Measurements from ENCODE around the gene DUSP3. TPM values are rescaled to one million over a fixed set of nuclear protein-coding genes. Genes with fewer than 3 reads are reported as not detected.

The DUSP3 gene
- total and polyA plus RNA-seq, 2 of the 13 experiments (the other 11 are each of a cell fraction or from before 2014, with no cell fraction given) = 60.0 to 71.5 TPM

DNA sequence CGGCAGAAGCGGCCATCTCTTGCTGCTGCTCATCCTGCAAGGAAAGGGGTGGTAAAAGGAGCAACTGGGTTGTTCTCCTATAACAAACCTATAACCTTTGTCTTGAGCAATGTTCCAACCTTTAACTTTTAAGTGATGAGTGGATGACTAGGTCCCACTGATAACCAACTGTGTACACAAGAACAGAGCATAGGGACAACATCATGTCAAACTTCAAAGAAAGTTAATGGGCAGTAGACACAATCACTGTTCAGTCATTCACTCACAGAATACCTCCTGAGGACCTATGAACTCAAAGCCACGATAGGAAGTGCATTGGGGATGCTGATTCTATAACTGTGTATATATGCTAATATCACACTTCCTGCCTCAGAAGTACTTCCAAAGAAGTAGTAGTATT is 23.1 kb upstream of the DUSP3 start (continued):
- 0 out of 2 replicates have a peak, but pooled peaks have one; percentile 21 for TF ChIP-seq CREB1 (IDR thresholded peaks at IDR 0.05)
- TF ChIP-seq CREB1 (CRISPR knock-in tag; IDR thresholded peaks at IDR 0.05) = peak; percentile 80
- TF ChIP-seq SNAPC4 (CRISPR knock-in tag; IDR thresholded peaks at IDR 0.05) = no peak
- 0 out of 2 replicates have a peak, but pooled peaks have one; percentile 15 for TF ChIP-seq RNF2 (conservative IDR thresholded peaks at IDR 0.05; ENCODE audit: low read depth)
- TF ChIP-seq HNF4G (IDR thresholded peaks at IDR 0.05; ENCODE audit: borderline replicate concordance, low read depth, low read length) = peak; percentile 86
- peak; percentile 69; the same call in 1 of the 2 replicates for TF ChIP-seq HNF4G (CRISPR knock-in tag; IDR thresholded peaks at IDR 0.05; ENCODE audit: borderline replicate concordance, low read depth)
- peak; percentile 81; the same call in 1 of the 2 replicates for TF ChIP-seq HOXD1 (CRISPR knock-in tag; IDR thresholded peaks at IDR 0.05)
- TF ChIP-seq CTCF (CRISPR knock-in tag; IDR thresholded peaks at IDR 0.05) = no peak
- peak; percentile 59; the same call in 1 of the 2 replicates for TF ChIP-seq ZBTB34 (CRISPR knock-in tag; IDR thresholded peaks at IDR 0.05)
- TF ChIP-seq ZKSCAN8 (CRISPR knock-in tag; IDR thresholded peaks at IDR 0.05; ENCODE audit: borderline replicate concordance) = peak; percentile 63; the same call in 1 of the 2 replicates
- peak; percentile 24; the same call in 1 of the 2 replicates for TF ChIP-seq ELF1 (CRISPR knock-in tag; IDR thresholded peaks at IDR 0.05)
- peak; percentile 82 for TF ChIP-seq PHF21A (CRISPR knock-in tag; IDR thresholded peaks at IDR 0.05)
- TF ChIP-seq, protein P1, sequence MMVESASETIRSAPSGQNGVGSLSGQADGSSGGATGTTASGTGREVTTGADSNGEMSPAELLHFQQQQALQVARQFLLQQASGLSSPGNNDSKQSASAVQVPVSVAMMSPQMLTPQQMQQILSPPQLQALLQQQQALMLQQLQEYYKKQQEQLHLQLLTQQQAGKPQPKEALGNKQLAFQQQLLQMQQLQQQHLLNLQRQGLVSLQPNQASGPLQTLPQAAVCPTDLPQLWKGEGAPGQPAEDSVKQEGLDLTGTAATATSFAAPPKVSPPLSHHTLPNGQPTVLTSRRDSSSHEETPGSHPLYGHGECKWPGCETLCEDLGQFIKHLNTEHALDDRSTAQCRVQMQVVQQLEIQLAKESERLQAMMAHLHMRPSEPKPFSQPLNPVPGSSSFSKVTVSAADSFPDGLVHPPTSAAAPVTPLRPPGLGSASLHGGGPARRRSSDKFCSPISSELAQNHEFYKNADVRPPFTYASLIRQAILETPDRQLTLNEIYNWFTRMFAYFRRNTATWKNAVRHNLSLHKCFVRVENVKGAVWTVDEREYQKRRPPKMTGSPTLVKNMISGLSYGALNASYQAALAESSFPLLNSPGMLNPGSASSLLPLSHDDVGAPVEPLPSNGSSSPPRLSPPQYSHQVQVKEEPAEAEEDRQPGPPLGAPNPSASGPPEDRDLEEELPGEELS (CRISPR knock-in tag; IDR thresholded peaks at IDR 0.05) = peak; percentile 96
- no peak for TF ChIP-seq NR0B2 (CRISPR knock-in tag; IDR thresholded peaks at IDR 0.05)
- peak; percentile 85 for TF ChIP-seq ZNF205 (CRISPR knock-in tag; IDR thresholded peaks at IDR 0.05)
- TF ChIP-seq MED13 (CRISPR knock-in tag; IDR thresholded peaks at IDR 0.05) = no peak
- peak; percentile 88 for TF ChIP-seq FOSL1 (CRISPR knock-in tag; IDR thresholded peaks at IDR 0.05; ENCODE audit: borderline replicate concordance)
